ENCODE results near the gene CDH22.

DNA sequence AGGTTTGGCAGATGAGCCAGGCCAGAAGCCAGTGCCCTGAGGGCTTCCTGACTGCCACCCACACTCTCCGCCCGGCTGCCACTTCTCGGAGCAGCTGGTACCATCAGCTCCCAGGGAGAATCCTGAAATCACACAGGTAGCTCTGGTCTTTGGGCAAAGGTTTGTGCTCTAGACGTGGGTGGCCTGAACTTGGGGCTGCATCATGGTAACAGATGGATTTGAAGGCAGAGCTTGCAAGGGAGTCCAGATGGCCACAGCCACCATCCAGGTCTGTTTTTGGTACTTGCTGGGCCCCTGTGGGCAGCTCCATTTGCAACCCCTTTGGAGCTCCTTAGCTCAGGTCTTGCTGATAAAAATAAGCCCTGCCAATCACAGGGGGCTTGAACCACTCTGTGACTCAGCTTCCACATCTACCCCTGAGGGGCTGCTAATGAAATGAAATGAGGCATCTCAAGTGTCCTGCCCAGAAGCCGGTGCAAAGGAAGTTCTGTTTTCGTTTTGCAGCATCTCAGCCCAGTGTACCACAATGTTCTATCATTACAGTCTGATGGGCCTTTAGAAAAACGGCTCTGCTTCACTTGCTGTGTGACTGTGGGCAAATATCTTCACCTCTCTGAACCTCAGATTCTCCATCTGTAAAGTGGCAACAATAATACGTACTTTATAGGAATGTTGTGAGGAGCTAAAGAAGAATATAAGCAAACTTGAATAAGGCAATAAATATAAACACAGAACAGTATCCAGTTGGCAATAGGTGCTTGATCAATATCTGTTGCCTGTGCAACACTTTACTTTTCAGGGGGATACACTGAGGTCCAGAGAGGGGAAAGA lies 25.1 kb upstream of the CDH22 start:
- TF ChIP-seq TAF1 (IDR thresholded peaks at IDR 0.05; ENCODE audit: borderline replicate concordance, insufficient read depth, low read length), result no peak
- TF ChIP-seq POLR2AphosphoS5 (IDR thresholded peaks at IDR 0.05; ENCODE audit: low read depth, low read length), result no peak
